HG03135 (cell line): ENCODE results near the gene PEX11G.
"Not testable (repeated sequence)": the region's sequence is repeated elsewhere in the genome, so short reads cannot be mapped to it uniquely, and the experiment has no call there.

Source experiments
- ATAC-seq: cut with Tn5 transposase; IDR thresholded peaks from one replicate; pipeline ENCODE4 v1.9.1; 2021; ENCODE audit warnings: mild to moderate bottlenecking, moderate library complexity; ENCODE audit not compliant: unreplicated experiment

The PEX11G gene

DNA sequence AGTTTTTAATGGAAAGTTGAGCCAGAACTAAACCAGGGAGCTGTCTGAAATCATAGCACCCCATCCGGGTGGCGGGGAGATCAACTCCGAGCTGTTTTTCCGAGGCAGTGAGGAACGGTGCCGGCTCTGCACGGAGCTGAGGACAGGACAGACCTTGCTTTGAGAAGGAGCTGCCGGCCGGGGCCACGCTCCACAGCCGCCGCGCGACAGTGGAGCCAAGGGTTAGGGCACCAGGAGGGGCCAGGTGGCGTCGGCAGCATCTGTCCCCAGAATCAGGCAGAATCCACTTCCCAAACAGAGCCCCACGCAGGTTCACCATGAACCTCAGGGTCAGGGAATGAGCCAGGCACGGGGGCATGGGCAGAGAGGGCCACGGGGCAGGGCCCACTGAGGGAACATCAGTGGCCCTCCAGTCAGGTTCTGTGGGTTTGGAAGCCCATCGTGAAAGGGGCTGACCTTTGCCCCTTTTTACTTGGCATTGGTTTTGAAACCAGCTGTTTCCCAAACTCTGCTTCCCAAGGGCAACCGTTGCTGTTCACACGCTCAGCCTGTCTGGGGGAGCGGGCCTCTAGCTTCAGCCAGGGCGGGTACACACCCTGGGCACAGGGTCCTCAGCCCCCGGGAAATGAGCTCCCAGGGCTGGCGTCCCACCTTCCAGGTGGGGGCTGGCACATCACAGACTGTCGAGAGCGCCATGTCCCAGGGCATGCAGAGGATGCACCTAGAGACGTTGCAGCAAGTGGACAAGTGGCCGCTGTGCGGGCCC is 18.1 kb downstream of the PEX11G start:
- ATAC-seq, result no peak

DNA sequence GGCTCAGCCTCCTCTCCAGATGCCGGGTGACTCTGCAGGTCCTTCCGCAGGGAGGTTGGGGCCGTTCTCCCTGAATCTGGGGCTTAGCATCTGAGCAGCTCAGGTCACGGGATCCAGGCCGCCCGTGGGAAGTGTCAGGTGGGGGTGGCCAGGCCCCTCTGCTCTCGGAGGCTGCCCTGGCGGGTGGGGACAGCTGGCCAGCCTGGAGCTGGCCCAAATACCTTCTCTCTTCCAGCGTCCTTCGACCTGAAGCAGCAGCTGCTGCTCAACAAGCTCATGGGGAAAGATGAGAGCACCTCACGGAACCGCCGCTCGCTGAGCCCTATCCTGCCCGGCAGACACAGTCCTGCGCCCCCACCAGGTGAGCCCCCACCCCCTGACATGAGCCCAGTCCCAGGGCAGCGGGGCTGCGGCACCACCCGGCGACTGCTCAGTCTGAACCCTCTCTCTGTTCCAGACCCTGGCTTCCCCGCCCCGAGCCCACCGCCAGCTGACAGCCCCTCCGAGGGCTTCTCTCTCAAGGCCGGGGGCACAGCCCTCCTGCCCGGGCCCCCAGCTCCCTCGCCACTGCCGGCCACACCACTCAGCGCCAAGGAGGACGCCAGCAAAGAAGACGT is 19.1 kb downstream of the PEX11G start:
- no peak for ATAC-seq

DNA sequence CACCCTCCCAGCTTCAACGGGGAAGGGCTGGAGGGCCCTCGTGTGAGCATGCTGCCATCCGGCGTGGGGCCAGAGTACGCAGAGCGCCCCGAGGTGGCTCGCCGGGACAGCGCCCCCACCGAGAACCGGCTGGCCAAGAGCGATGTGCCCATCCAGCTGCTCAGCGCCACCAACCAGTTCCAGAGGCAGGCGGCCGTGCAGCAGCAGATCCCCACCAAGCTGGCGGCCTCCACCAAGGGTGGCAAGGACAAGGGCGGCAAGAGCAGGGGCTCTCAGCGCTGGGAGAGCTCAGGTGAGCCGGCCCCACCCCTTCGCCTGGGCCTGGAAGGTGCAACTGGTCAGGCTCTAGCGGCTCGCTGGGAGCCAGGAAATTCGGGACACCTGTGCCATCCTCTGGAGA is 20.0 kb downstream of the PEX11G start:
- ATAC-seq, result no peak

DNA sequence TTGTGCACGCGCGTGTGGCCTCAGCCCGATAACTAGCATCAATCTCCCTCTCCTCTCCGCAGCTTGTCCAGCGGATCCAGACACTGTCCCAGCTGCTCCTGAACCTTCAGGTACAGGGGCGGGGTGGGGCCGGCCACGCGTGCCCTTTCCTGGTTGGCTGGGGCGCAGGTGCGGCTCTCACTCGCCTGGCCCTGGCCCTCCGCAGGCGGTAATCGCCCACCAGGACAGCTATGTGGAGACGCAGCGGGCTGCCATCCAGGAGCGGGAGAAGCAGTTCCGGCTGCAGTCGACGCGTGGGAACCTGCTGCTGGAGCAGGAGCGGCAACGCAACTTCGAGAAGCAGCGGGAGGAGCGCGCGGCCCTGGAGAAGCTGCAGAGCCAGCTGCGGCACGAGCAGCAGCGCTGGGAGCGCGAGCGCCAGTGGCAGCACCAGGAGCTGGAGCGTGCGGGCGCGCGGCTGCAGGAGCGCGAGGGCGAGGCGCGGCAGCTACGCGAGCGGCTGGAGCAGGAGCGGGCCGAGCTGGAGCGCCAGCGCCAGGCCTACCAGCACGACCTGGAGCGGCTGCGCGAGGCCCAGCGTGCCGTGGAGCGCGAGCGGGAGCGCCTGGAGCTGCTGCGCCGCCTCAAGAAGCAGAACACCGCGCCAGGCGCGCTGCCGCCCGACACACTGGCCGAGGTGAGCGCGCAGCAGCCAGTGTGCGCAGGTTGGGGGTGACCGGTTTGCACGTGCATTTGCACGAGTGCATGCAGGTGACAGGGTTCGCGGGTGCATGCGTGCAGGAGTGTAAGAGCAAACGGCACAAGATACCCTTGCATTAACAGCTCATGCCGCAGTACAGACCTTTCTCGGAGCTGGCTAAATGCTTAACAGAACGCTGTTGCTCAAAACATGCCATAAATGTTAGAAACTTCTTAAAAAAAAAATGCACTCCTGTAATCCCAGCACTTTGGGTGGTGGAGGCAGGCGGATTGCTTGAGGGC is 21.5 kb downstream of the PEX11G start:
- ATAC-seq, result no peak

DNA sequence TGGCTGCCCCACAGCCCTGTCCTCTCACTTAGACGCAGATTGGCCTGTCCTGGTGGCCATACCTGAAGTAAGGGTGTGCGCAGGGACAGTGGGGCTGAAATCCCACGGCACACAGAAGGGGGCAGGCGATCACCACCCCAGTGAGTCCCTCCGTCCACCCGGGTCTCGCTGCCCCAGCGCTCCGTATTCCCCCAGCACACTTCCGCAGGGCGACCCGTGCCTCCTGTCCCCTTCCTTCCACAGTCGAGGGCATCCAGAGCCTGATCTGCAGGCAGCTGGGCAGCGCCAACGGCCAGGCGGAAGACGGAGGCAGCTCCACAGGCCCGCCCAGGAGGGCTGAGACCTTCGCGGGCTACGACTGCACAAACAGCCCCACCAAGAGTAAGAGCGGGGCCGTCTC is 25.3 kb downstream of the PEX11G start:
- ATAC-seq, result no peak

DNA sequence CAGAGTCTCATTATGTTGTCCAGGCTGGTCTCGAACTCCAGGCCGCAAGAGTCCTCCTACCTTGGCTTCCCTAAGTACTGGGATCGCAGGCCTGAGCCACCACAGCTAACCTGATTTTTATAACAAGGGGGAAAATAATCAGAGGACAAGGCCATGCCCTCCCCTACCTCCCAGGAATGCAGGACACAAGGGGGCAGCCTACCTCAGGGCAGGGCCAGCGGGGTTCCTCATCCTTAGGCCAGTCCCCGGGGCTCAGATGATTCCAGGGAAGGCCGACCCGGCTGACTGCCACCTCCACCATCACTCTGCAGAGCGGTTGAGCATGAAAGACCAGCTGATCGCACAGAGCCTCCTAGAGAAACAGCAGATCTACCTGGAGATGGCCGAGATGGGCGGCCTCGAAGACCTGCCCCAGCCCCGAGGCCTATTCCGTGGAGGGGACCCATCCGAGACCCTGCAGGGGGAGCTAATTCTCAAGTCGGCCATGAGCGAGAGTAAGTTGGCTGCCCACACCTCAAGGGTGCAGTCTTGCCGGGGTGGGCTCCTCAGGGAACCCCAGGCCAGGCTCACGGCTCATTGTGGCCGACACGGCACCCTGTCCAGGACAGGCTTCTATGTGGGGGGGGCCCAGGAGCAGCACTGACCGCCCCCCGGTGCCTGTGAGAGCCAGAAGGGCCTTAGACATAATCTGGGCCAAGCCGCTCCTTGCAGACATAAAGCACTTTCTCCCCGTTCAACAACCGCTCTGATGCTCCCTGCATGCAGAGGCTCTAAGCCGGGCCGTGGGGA is 26.8 kb downstream of the PEX11G start:
- no peak for ATAC-seq

DNA sequence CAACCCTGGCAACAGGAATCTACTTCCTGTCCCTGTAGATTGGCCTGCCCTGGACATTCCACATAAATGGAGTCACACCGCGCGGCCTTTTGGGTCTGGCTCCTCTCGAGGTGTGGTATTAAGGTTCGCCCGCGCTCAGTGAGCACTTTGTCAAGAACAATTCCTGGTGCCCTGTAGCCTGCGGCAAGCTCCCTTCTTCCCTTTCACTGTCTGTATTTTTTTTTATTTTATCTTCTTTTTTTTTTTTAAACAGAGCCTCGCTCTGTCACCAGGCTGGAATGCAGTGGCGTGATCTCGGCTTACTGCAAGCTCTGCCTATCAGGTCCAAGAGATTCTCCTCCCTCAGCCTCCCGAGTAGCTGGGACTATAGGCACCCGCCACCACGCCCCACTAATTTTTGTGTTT is 28.3 kb downstream of the PEX11G start:
- ATAC-seq, result no peak

DNA sequence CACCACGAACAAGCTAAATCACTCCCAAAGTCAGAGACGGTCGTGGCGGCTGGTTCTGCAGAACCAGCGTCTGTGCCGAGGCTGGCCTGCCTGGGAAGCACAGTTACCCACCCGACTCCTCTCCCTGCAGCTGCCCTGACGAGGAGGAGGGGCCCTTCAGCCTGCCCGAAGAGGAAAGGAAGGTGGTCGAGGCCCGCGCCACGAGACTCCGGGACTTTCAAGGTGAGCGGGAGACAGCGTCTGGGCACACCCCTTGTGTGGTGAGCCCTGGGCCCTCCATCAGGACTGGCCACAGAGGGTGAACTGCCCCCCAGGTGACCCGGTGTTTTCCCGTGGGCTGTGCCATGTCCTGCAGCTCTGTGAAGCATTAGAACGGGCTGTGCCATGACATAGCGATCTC is 29.1 kb downstream of the PEX11G start:
- no peak for ATAC-seq

DNA sequence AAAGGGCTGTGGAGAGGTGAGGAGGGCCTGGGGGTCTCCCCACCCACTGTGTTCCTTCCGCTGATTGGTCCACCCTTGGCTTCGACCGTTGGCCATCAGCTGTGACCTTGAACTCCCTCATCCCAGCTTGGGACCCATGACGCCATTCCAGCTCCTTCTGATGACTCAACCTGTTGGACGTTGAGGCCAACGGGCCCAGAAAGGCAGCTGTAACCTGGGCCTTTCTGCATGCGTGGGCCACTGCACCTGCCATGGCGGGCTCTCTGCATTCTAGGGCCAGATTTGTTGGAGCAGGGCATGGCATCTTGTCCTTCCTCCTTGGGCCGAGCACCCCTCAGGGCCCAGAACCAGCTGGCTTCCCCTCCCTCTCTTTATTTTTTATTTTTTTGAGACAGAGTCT is 30.2 kb downstream of the PEX11G start:
- no peak for ATAC-seq

DNA sequence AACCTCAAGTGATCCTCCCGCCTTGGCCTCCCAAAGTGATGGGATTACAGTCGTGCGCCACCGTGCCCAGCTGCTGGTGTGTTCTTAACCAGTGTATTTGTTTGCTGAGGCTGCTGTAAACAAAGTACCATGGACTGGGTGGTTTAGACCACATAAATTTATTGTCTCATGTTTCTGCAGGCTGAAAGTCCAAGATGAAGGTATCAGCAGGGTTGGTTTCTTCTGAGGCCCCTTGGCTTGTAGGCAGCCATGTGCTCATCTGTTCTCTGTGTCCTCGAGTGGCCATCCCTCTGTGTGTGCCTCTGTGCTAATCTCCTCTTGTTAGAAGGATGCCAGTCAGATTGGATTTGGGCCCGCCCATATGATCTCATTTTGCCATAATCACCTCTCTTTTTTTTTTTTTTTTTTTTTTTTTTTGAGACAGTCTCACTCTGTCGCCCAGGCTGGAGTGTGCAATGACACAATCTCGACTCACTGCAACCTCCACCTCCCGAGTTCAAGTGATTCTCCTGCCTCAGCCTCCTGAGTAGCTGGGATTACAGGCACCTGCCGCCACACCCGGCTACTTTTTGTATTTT is 31.8 kb downstream of the PEX11G start:
- no peak for ATAC-seq

DNA sequence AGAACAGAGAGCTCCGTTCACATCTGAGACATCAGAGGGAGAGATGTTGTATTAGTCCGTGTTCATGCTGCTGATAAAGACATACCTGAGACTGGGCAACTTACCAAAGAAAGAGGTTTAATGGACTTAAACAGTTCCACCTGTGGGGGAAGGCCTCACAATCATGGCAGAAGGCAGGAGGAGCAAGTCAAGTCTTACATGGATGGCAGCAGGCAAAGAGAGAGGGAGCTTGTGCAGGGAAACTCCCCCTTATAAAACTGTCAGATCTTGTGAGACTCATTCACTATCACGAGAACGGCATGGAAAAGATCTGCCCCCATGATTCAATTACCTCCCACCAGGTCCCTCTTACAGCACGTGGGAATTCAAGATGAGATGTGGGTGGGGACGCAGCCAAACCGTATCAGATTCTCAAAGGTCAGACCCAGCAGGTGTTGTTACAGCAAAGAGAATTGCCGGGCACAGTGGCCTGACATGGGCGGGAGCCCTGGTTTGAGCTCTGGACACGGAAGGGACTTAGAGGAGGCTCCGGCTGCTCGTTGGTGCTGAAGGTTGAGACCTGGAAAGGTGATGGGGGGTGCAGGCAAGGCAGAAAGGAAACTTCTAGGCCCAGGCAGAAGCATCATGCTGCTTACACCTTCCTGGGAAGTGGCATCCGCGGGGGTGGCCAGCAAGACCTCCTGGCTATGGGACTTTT is 33.1 kb downstream of the PEX11G start:
- no peak for ATAC-seq

DNA sequence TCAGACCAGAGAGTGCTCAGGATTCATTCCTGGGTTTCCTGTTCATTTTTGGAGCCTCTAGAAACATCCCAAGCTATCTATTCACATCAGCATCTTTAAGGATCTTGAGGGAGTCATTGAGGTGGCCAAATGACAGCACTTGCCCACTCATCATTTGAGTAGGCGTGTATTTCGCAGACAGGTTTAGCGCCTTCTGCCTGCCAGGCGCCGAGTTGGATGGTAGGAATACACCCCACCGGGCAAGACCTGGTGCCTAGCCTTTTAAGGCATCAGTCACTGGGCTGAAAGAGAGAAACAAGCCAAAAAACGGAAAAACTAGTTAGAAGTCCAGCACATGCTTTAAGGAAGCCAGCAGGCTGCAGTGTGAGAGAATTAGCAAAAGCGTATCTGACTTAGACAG is 33.8 kb downstream of the PEX11G start:
- no peak for ATAC-seq

DNA sequence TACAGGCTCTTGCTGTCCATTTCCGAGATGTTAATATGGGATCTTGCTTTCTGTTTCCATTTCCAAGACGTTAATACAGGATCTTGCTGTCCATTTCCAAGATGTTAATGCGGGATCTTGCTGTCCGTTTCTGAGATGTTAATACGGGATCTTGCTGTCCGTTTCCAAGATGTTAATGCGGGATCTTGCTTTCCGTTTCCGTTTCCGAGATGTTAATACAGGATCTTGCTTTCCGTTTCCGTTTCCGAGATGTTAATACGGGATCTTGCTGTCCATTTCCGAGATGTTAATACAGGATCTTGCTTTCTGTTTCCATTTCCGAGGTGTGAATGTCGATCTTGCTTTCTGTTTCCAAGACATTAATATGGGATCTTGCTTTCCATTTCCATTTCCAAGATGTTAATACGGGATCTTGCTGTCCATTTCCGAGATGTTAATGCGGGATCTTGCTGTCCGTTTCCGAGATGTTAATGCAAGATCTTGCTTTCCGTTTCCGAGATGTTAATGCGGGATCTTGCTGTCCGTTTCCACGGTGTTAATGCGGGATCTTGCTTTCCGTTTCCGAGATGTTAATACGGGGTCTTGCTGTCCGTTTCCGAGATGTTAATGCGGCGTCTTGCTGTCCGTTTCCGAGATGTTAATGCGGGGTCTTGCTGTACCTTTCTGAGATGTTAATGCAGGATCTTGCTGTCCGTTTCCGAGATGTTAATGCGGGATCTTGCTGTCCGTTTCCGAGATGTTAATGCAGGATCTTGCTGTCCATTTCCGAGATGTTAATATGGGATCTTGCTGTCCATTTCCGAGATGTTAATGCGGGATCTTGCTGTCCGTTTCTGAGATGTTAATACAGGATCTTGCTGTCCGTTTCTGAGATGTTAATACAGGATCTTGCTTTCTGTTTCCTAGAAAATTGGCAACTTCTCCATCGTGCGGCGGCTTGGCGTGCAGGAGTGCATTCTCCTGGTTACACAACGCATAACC is 38.3 kb downstream of the PEX11G start:
- ATAC-seq, result no peak

DNA sequence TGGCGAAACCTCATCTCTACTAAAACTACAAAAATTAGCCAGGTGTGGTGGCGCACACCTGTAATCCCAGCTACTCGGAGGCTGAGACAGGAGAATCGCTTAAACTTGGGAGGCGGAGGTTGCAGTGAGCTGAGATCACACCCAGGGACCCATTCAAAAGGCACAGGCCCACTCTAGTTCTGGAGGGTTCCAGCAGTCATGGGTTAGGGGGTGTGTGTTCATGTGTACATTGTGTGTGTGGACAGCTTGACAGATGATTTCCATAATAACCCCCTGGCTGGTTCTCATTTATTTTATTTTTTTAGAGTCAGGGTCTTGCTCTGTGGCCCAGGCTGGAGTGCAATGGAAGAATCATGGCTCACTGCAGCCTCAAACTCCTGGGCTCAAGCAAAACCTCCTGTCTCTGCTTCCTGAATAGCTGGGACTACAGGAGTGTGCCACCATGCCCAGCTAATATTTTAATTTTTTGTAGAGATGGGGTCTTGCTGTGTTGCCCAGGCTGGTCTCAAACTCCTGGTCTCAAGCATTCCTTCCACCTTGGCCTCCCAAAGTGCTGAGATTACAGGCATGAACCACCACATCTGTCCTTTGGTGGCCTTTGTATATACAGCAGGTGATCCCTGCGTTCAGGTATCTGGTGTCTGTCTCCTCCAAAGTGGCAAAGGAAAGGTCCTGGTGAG is 39.3 kb downstream of the PEX11G start:
- ATAC-seq, result not testable (repeated sequence)

DNA sequence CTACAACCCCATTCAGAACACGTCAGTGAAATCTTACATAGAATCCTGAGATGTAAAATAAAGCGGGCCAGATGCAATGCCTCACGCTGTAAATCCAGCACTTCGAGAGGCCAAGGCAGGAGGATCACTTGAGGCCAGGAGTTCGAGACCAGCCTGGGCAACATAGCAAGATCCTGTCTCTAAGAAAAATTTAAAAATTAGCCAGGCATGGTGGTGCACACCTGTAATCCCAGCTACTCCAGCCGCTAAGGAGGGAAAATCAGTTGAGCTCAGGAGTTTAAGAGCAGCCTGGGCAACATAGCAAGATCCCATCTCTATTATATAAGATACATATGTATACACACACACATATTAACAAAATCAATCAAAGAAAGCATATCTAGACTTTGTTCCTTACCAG is 41.2 kb downstream of the PEX11G start:
- ATAC-seq, result no peak

DNA sequence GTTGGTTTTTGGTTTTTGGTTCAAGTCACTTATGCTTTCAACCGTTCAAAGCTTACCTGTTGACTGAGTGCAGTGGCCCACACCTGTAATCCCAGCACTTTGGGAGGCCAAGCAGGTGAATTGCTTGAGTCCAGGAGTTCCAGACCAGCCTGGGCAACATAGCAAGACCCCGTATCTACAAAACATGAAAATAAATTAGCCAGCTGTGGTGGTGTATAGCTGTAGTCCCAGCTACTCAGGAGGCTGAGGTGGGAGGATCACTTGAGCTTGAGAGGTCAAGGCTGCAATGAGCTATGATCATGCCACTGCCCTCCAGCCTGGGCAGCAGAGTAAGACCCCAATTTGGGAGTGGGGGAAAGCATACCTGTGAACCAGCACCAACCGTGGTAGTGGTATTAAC is 43.7 kb downstream of the PEX11G start:
- ATAC-seq, result no peak

DNA sequence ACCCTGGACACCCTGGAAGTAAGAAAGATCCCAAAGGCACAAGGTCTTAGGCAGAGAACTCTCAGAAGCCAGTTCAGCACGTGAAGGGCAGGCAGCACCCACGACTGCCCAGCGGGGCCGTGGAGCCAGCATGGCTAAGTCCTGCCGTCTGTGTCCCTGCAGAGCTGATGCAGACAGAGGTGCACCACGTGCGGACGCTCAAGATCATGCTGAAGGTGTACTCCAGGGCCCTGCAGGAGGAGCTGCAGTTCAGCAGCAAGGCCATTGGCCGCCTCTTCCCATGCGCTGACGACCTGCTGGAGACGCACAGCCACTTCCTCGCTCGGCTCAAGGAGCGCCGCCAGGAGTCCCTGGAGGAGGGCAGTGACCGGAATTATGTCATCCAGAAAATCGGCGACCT is 44.8 kb downstream of the PEX11G start:
- no peak for ATAC-seq

DNA sequence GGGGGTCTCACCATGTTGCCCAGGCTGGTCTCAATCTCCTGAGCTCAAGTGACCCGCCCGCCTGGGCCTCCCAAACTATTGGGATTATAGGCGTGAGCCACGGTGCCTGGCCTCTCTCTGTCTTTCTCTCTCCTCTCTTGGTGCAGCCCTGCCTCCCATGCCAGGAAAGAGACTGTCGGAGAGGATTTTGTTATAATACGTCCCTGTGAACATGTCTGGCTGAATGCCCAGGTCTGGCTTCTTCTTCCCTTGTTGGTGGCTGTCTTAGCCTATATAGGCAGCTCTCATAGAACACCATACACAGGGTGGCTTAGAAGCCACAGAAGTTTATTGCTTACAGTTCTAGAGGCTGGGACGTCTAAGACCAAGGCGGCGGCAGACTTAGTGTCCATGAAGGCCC is 46.4 kb downstream of the PEX11G start:
- ATAC-seq, result no peak
